Neural cell (in vitro differentiated cells): Measurements from ENCODE around the gene ACLY. TPM values are rescaled to one million over a fixed set of nuclear protein-coding genes. Genes with fewer than 3 reads are reported as not detected.

Source experiments
- H2AFZ ChIP-seq: fragments of 200-600, 300-800 bp; sonication (generic), shearing (Covaris generic); 2 replicates; pipeline ENCODE4 v1.6.0; 2014; ENCODE audit warnings: low read depth, mild to moderate bottlenecking, antibody characterized with exemption, low read length, moderate library complexity
- H3F3A ChIP-seq: fragments of 200-600 bp; shearing (Covaris generic); 2 replicates; pipeline ENCODE4 v1.6.1; 2016; ENCODE audit warnings: mild to moderate bottlenecking, moderate library complexity, mixed read lengths, antibody characterized with exemption, low read length; ENCODE audit not compliant: insufficient read depth, poor library complexity, severe bottlenecking
- H3K27ac ChIP-seq: fragments of 200-600, 300-800 bp; sonication (generic), shearing (Covaris generic); 2 replicates; pipeline ENCODE4 v1.5.1; 2014; ENCODE audit warnings: mild to moderate bottlenecking, low read length, moderate library complexity
- H3K27me3 ChIP-seq: fragments of 300-800, 200-600 bp; sonication (generic), shearing (Covaris generic); 2 replicates; pipeline ENCODE4 v1.6.0; 2014; ENCODE audit warnings: mild to moderate bottlenecking, low read depth, low read length, moderate library complexity; ENCODE audit not compliant: insufficient read depth
- H3K36me3 ChIP-seq: fragments of 300-800, 200-600 bp; sonication (generic), shearing (Covaris generic); 2 replicates; pipeline ENCODE4 v1.5.1; 2014; ENCODE audit warnings: mild to moderate bottlenecking, antibody characterized with exemption, low read length, moderate library complexity; ENCODE audit not compliant: insufficient read depth
- H3K4me2 ChIP-seq: fragments of 300-800, 200-600 bp; sonication (generic), shearing (Covaris generic); 2 replicates; pipeline ENCODE4 v1.6.0; 2014; ENCODE audit warnings: mild to moderate bottlenecking, low read length
- H3K4me3 ChIP-seq: fragments of 300-800, 200-600 bp; sonication (generic), shearing (Covaris generic); 2 replicates; pipeline ENCODE4 v1.5.1; 2014; ENCODE audit warnings: mild to moderate bottlenecking, low read length, moderate library complexity
- H3K79me2 ChIP-seq: fragments of 200-600 bp; shearing (Covaris generic); replicated peaks from 2 replicates; pipeline ENCODE4 v1.6.0; 2014; ENCODE audit warnings: mild to moderate bottlenecking, low read length, moderate library complexity; ENCODE audit not compliant: insufficient read depth
- H3K9ac ChIP-seq: fragments of 300-800, 200-600 bp; sonication (generic), shearing (Covaris generic); 2 replicates; pipeline ENCODE4 v1.6.1; 2016; ENCODE audit warnings: mild to moderate bottlenecking, low read length, mixed read lengths
- H3K9me2 ChIP-seq: fragments of 200-600 bp; shearing (Covaris generic); 2 replicates; pipeline ENCODE4 v1.6.1; 2016; ENCODE audit warnings: mild to moderate bottlenecking, low read length, mixed read lengths; ENCODE audit not compliant: insufficient read depth
- H3K9me3 ChIP-seq: fragments of 200-600, 300-800 bp; sonication (generic), shearing (Covaris generic); 2 replicates; pipeline ENCODE4 v1.6.1; 2016; ENCODE audit warnings: mild to moderate bottlenecking, mixed run types, low read length, moderate library complexity, mixed read lengths
- H4K20me1 ChIP-seq: fragments of 200-600 bp; shearing (Covaris generic); 2 replicates; pipeline ENCODE4 v1.6.1; 2016; ENCODE audit warnings: mild to moderate bottlenecking, mixed run types; ENCODE audit not compliant: insufficient read depth
- EP300 ChIP-seq: fragments of 450-650 bp; conservative IDR thresholded peaks from 2 replicates; pipeline ENCODE4 v1.6.1; 2014; ENCODE audit warnings: antibody characterized with exemption, mild to moderate bottlenecking, moderate library complexity; ENCODE audit not compliant: poor library complexity, severe bottlenecking
- EZH2 ChIP-seq: fragments of 200-600, 300-800 bp; shearing (Covaris generic), sonication (generic); IDR thresholded peaks from 2 replicates; pipeline ENCODE4 v1.6.1; 2014; ENCODE audit warnings: antibody characterized with exemption, low read length, borderline replicate concordance, mild to moderate bottlenecking; ENCODE audit not compliant: insufficient read depth, poor library complexity, severe bottlenecking
- MXI1 ChIP-seq: fragments of 450-650 bp; conservative IDR thresholded peaks from 2 replicates; pipeline ENCODE4 v1.6.1; 2014; ENCODE audit warnings: antibody characterized with exemption, mild to moderate bottlenecking; ENCODE audit not compliant: poor library complexity, severe bottlenecking
- POLR2AphosphoS5 ChIP-seq: IDR thresholded peaks from 2 replicates; pipeline ENCODE4 v1.6.1; 2012
- RAD21 ChIP-seq: fragments of 450-650 bp; conservative IDR thresholded peaks from 2 replicates; pipeline ENCODE4 v1.6.1; 2014; ENCODE audit warnings: antibody characterized with exemption, mild to moderate bottlenecking, moderate library complexity
- SMC3 ChIP-seq: fragments of 450-650 bp; conservative IDR thresholded peaks from 2 replicates; pipeline ENCODE4 v1.6.1; 2014; ENCODE audit warnings: antibody characterized with exemption, mild to moderate bottlenecking, moderate library complexity; ENCODE audit not compliant: poor library complexity
- TAF1 ChIP-seq: IDR thresholded peaks from 2 replicates; pipeline ENCODE4 v1.6.1; 2012; ENCODE audit warnings: low read depth
- polyA plus RNA-seq: library from polyadenylated mRNA; depleted of rRNA; stranded (reverse); fragments of >200 nt; gene quantifications from 2 replicates; pipeline ENCODE4 v1.2.3, GENCODE V29; 2014
- TF ChIP-seq, protein P1 (sequence below): fragments of 450-650 bp; IDR thresholded peaks from 2 replicates; pipeline ENCODE4 v1.5.1; 2014; ENCODE audit warnings: antibody characterized with exemption, mild to moderate bottlenecking, moderate library complexity; ENCODE audit not compliant: poor library complexity, severe bottlenecking
- TF ChIP-seq, protein P2 (sequence below): IDR thresholded peaks from 2 replicates; pipeline ENCODE4 v1.6.1; 2012; ENCODE audit warnings: borderline replicate concordance

Gene ACLY
- polyA plus RNA-seq, 1 donor from 2014 or later, result 136 TPM

DNA sequence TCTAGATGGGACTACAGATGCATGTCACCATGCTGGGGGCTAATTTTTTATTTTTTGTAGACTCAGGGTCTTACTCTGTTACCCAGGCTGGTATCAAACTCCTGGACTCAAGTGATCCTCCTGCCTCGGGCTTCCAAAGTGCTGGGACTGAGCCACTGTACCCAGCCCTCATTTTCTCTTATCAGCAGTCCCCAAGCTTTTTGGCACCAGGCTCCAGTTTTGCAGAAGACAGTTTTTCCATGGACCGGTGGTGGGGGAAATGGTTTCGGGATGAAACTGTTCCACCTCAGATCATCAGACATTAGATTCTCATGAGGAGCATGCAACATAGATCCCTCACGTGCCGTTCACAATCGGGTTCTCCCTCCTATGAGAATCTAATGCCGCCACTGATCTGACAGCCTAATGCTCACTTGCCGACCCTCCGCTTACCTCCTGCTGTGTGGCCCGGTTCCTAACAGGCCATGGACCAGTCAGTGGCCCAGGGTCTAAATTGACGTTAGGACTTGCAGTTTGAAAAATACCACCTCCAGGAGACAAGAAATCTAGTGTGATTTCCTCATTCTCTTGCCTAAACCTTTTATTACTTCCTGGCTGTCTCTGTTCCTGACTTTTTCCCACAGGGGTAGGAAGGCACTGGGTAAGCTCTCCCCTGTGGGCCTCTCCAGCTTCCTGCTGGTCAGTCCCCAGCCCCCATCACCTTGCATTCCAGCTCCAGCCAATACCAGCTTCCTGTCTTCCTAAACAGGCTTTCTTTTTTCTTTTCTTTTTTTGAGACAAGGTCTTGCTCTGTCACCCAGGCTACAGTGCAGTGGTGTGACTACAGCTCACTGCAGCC lies 38.5 kb upstream of the ACLY start:
- Histone ChIP-seq H3K79me2 (no peaks in the 10 kb centered on the region), H3K9ac (no peak overlapping the region), H2AFZ (no peak overlapping the region), H3K27me3 (no peaks in the 10 kb centered on the region), H3F3A (no peaks in the 10 kb centered on the region), H3K4me3 (no peak overlapping the region), H3K36me3 (no peaks in the 10 kb centered on the region), H3K9me2 (no peaks in the 10 kb centered on the region), H3K4me2 (no peak overlapping the region), H3K9me3 (no peaks in the 10 kb centered on the region), H3K27ac (no peak overlapping the region), H4K20me1 (no peaks in the 10 kb centered on the region)
- TF ChIP-seq POLR2AphosphoS5 (no peak), RAD21 (no peak), MXI1 (no peak), TAF1 (no peak), EZH2 (no peak), SMC3 (no peak), EP300 (no peak)
- TF ChIP-seq, protein P1, sequence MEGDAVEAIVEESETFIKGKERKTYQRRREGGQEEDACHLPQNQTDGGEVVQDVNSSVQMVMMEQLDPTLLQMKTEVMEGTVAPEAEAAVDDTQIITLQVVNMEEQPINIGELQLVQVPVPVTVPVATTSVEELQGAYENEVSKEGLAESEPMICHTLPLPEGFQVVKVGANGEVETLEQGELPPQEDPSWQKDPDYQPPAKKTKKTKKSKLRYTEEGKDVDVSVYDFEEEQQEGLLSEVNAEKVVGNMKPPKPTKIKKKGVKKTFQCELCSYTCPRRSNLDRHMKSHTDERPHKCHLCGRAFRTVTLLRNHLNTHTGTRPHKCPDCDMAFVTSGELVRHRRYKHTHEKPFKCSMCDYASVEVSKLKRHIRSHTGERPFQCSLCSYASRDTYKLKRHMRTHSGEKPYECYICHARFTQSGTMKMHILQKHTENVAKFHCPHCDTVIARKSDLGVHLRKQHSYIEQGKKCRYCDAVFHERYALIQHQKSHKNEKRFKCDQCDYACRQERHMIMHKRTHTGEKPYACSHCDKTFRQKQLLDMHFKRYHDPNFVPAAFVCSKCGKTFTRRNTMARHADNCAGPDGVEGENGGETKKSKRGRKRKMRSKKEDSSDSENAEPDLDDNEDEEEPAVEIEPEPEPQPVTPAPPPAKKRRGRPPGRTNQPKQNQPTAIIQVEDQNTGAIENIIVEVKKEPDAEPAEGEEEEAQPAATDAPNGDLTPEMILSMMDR, result no peak
- TF ChIP-seq, protein P2, sequence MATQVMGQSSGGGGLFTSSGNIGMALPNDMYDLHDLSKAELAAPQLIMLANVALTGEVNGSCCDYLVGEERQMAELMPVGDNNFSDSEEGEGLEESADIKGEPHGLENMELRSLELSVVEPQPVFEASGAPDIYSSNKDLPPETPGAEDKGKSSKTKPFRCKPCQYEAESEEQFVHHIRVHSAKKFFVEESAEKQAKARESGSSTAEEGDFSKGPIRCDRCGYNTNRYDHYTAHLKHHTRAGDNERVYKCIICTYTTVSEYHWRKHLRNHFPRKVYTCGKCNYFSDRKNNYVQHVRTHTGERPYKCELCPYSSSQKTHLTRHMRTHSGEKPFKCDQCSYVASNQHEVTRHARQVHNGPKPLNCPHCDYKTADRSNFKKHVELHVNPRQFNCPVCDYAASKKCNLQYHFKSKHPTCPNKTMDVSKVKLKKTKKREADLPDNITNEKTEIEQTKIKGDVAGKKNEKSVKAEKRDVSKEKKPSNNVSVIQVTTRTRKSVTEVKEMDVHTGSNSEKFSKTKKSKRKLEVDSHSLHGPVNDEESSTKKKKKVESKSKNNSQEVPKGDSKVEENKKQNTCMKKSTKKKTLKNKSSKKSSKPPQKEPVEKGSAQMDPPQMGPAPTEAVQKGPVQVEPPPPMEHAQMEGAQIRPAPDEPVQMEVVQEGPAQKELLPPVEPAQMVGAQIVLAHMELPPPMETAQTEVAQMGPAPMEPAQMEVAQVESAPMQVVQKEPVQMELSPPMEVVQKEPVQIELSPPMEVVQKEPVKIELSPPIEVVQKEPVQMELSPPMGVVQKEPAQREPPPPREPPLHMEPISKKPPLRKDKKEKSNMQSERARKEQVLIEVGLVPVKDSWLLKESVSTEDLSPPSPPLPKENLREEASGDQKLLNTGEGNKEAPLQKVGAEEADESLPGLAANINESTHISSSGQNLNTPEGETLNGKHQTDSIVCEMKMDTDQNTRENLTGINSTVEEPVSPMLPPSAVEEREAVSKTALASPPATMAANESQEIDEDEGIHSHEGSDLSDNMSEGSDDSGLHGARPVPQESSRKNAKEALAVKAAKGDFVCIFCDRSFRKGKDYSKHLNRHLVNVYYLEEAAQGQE, result no peak

DNA sequence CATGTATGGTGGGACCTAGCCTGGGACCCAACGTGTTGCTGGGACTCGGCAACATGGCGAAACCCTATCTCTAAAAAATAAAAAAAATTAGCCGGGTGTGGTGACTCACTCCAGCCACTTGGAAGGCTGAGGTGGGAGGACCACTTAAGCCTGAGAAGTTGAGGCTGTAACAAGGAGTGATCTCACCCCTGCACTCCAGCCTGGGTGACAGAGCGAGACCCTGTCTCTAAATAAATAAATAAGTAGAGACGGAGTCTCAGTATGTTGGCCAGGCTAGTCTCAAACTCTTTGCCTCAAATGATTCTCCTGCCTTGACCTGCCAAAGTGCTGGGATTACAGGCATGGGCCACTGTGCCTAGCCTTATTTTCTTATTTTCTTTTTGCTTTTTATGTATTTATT lies 37.8 kb upstream of the ACLY start:
- no peak overlapping the region for H3K4me2 ChIP-seq
- no peaks in the 10 kb centered on the region for H3K79me2 ChIP-seq
- H3K9me2 ChIP-seq, result no peaks in the 10 kb centered on the region
- TF ChIP-seq EP300, result no peak
- TF ChIP-seq MXI1, result no peak
- TF ChIP-seq RAD21, result no peak
- TF ChIP-seq SMC3, result no peak
- TF ChIP-seq EZH2, result no peak
- TF ChIP-seq POLR2AphosphoS5, result no peak
- TF ChIP-seq, protein P2, result no peak
- TF ChIP-seq TAF1, result no peak
- TF ChIP-seq, protein P1, result no peak
- no peaks in the 10 kb centered on the region for H4K20me1 ChIP-seq
- H2AFZ ChIP-seq, result no peak overlapping the region
- H3F3A ChIP-seq, result no peaks in the 10 kb centered on the region
- no peak overlapping the region for H3K27ac ChIP-seq
- no peaks in the 10 kb centered on the region for H3K27me3 ChIP-seq
- no peaks in the 10 kb centered on the region for H3K9me3 ChIP-seq
- H3K4me3 ChIP-seq, result no peak overlapping the region
- no peaks in the 10 kb centered on the region for H3K36me3 ChIP-seq
- H3K9ac ChIP-seq, result no peak overlapping the region
